ENCODE measurements around the gene CFAP99.

DNA sequence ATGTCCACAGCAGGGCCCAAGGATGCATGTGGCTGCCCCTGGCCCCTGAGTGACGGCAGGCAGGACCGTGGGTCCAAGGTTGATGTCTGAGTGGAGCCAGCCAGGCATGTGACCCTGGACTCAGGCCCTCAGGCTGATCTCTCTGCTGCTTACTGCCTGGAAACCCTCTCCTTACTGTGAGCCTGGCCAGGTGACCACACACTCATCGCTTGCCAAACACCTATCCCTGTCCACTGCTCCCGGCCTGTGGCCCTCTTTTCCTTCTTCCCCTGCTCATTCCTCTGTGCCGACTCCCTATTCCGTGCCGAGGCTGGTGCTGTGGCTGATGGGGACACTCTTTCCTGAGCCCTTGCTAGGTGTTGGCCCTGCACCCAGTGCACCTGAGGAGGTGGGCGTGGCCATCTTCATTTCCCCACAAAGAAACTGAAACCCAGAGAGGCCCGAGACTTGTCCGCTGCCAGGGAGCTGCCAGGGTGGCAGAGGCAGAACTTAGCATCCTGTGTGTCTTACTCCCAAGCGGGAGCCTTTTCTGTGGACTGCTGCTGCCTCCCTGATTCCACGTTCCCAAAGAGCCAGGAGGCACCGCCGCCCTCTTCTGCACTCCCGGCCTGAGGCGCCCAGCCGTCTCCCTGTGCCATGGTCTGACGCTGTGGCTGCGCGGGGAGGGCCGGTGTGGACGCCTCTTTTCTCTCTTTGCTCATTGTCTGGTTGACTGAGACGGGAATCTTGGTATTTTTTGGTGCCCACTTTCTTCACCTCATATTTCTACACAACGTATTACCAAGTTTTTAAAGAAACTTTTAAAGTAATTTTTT is 38.9 kb downstream of the CFAP99 start:
- TF ChIP-seq, protein P1, sequence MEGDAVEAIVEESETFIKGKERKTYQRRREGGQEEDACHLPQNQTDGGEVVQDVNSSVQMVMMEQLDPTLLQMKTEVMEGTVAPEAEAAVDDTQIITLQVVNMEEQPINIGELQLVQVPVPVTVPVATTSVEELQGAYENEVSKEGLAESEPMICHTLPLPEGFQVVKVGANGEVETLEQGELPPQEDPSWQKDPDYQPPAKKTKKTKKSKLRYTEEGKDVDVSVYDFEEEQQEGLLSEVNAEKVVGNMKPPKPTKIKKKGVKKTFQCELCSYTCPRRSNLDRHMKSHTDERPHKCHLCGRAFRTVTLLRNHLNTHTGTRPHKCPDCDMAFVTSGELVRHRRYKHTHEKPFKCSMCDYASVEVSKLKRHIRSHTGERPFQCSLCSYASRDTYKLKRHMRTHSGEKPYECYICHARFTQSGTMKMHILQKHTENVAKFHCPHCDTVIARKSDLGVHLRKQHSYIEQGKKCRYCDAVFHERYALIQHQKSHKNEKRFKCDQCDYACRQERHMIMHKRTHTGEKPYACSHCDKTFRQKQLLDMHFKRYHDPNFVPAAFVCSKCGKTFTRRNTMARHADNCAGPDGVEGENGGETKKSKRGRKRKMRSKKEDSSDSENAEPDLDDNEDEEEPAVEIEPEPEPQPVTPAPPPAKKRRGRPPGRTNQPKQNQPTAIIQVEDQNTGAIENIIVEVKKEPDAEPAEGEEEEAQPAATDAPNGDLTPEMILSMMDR (IDR thresholded peaks at IDR 0.05): no peak
- no peak for TF ChIP-seq POLR2AphosphoS5 (IDR thresholded peaks at IDR 0.05; ENCODE audit: low read depth, low read length)

Measured in Panc1 (cell line).